ENCODE measurements around the gene TMEM269. TPM values are rescaled to one million over a fixed set of nuclear protein-coding genes. Genes with fewer than 3 reads are reported as not detected.

Gene TMEM269
- total and polyA plus RNA-seq, 9 of the 15 experiments (the other 6 are each of a cell fraction or from before 2014, with no cell fraction given) = 0.09 to 0.49 (median 0.21) TPM

DNA sequence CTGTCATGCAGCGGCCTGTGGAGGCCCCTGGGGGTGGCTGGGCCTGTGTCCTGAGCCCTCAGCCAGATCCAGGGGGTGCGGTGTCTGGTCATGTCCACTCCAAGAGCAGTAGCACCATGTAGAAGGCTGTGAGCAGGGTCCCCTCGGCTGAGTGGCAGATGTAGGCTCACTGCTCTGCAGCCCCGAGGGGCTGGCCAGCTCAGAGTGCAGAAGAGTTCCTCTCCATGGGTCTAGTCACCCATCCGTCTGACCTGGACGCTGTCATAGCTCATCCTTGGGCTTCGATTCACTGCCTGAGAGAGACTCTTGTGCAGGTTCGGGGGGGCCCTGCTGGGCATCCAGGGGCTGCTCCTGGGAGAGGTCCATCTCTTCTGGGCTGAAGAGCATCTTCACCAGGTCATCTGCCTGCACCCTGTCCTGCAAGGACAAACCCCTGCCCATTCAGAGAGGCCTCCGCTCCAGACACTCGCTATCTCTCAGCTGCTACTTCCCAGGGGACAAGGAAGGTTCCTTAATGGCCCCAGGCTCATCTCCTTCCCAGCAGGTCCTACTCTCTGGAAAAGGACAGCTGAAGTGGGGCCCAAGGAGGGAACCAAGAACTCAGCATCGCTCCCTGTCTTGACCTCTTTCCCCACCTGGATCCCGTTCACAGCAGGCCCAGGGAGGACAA is 38.2 kb upstream of the TMEM269 start:
- in situ Hi-C loops (cut with MboI) = loop anchor here (10.0 to 25.0 kb wide), 2 partner anchors 159 to 402 kb away; no protein-coding TSS in a partner anchor
- no peak for DNase-seq (ENCODE audit: extremely low read depth in 1 of 4, low spot score in 3 of 4)
- no peak overlapping the region for H2AFZ ChIP-seq (ENCODE audit: low read depth, low read length)
- TF ChIP-seq ZNF740 (CRISPR knock-in tag; IDR thresholded peaks at IDR 0.05) = 0 out of 2 replicates have a peak, but pooled peaks have one; percentile 37
- no peak for TF ChIP-seq ZNF740 (tag; IDR thresholded peaks at IDR 0.05)
- TF ChIP-seq, protein P1, sequence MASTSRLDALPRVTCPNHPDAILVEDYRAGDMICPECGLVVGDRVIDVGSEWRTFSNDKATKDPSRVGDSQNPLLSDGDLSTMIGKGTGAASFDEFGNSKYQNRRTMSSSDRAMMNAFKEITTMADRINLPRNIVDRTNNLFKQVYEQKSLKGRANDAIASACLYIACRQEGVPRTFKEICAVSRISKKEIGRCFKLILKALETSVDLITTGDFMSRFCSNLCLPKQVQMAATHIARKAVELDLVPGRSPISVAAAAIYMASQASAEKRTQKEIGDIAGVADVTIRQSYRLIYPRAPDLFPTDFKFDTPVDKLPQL (IDR thresholded peaks at IDR 0.05; ENCODE audit: extremely low read depth, insufficient read length) = no peak
- H4K20me1 ChIP-seq (replicated peaks; ENCODE audit: control insufficient read depth, insufficient read depth, low read length) = no peaks in the 10 kb centered on the region
- no peak overlapping the region for H3K4me3 ChIP-seq
- no peaks in the 10 kb centered on the region for H3K9me3 ChIP-seq (replicated peaks; ENCODE audit: control insufficient read depth, insufficient read depth, low read depth, low read length)
- peaks cover 47% of the 10 kb centered on the region; the same call in 2 of the 3 replicates for H3K36me3 ChIP-seq (ENCODE audit: control insufficient read depth, insufficient read depth, low read length)
- no peaks in the 10 kb centered on the region for H3K79me2 ChIP-seq (ENCODE audit: control insufficient read depth, insufficient read depth, low read length)
- ChIA-PET POLR2A (interaction anchor here (0.5 to 2.1 kb wide), 4 partner anchors 20 to 1641 kb away, joined by 3 to 6 read pairs (median 3); partner anchors contain the start of genes C1orf50, P3H1 and YBX1), CTCF (ENCODE audit: low intra/inter-chr PET ratio) (interaction anchor here (0.9 to 1.4 kb wide), 2 partner anchors 169 to 600 kb away, joined by 3 to 10 read pairs; no protein-coding TSS in a partner anchor)
- H3K9ac ChIP-seq (ENCODE audit: insufficient read depth in 1 of 2, low read depth in 2 of 2, low read length in 2 of 2) = no peak overlapping the region
- H3K4me2 ChIP-seq (ENCODE audit: insufficient read depth, low read length) = no peak overlapping the region
- 91% methylated on average over 10 of the region's 12 CpGs for WGBS (ENCODE audit: insufficient coverage, low coverage, missing lambda C conversion rate)
- intact Hi-C loops (cut with micrococcal nuclease) = no loop called here
- no peaks in the 10 kb centered on the region for H3K4me1 ChIP-seq (replicated peaks in 1 of 2; ENCODE audit: control insufficient read depth in 2 of 2, insufficient read depth in 2 of 2, low read length in 2 of 2)
- ATAC-seq = no peak
- H3K27me3 ChIP-seq (ENCODE audit: control insufficient read depth in 2 of 2, insufficient read depth in 2 of 2, low read length in 2 of 2) = peaks cover 0 to 5% of the 10 kb centered on the region in 2 experiments; a peak in 1 of 5 replicates
- H3K27ac ChIP-seq (ENCODE audit: extremely low read depth, low read depth, low read length) = no peak overlapping the region
- BruUV-seq (replicated peaks) = no TSS peak
- FAIRE-seq = no peak
- H3K9me1 ChIP-seq (ENCODE audit: control insufficient read depth, insufficient read depth, low read length) = peaks cover 8% of the 10 kb centered on the region
